ENCODE results near the gene TSHZ1.
A peak's percentile ranks its signal among the peaks of the same experiment; 100 is the strongest.
"Not testable (repeated sequence)": the region's sequence is repeated elsewhere in the genome, so short reads cannot be mapped to it uniquely, and the experiment has no call there.

TSHZ1 gene

DNA sequence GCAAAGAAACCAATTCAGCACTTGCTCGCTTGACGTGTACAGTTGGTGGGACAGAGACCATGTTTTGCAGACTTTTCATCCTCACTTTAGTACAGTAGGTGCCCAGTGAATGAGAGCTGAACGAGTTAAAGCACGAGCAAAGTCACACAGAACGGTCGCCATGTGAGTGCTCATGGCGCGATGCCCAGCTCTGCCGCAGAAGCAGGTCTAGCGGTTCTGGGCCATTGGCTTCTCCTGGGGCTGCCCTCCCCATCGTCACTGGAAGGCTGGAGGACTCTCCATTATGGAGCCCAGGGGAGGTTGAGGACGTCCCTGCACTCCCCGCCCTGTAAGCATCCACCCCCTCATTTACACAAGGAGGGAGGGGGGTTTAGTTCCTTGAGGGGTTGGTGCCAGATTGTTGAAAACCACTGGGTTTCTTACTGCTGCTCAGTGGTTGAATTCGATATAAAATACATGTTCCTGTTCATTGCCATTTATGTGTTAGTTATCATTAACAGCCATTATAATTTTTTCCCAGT is 26.6 kb upstream of the TSHZ1 start:
- DNase-seq: no peak

DNA sequence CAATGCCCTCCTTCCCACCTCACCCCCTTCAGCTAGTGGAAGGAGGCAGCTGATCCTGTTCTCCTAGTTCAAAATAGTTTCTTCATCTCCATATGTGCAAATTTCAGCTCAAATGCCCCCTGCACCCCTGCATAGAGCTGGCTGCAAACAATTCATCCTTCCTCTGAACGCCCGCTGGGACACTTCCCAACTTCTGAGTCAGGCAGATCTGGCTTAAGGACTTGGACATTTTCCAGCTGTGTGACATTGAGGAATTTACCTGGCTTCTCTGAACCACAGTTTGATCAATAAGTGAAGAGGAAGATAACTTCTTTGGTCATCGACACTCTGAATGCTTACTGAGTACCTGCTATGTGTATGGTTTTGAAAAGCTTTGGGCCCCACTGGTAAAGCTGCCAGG is 25.1 kb upstream of the TSHZ1 start:
- no peak for DNase-seq

DNA sequence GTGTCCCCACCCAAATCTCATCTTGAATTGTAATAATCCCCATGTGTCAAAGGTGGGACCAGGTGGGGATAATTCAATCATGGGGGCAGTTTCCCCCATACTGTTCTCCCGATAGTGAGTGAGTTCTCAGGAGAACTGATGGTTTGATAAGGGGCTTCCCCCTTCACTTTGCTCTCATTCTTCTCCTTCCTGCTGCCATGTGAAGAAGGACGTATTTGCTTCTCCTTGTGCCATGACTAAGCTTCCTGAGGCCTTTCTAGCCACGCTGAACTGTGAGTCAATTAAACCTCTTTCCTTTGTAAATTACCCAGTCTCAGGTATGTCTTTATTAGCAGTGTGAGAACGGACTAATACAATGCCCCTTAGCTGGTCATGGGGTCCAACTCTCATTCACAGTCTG is 22.9 kb upstream of the TSHZ1 start:
- not testable (repeated sequence) for DNase-seq

DNA sequence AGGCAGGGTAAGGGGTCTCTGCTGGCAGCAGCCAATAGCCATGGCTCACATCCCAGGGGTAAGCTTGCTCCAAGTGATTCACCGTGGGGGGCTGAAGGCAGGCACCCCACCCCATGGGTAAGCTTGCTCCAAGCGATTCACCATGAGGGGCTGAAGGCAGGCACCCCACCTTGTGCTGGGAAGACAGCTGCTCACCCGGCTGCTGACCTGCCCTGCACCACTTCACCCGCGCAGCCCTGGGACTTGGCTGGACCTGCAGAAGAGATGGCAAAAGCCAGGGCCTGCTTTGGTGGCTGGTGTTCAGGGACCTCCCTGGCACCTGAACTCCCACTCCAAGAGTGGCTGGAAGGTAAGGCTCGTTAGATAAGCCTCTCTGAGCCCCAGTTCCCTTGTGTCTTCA is 20.9 kb upstream of the TSHZ1 start:
- no peak for DNase-seq

DNA sequence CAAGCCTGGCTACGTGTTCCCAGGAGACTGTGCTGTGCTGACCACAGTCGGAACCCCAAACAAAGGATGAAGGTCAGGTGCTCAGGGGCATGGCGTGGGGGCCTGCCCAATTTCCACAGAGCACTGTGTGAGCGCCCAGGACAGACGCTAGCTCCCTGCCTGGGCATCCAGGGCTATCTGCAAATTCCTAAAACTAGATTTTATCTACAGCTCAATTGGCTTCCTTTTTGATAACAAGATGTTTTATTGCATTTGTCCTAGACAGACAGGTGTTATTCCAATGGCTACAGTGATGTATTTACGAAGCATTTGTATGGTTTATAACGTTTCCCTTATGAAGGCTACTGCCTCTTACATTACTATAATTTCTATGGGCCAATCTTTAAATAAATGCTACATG is 17.7 kb upstream of the TSHZ1 start:
- no peak for DNase-seq

DNA sequence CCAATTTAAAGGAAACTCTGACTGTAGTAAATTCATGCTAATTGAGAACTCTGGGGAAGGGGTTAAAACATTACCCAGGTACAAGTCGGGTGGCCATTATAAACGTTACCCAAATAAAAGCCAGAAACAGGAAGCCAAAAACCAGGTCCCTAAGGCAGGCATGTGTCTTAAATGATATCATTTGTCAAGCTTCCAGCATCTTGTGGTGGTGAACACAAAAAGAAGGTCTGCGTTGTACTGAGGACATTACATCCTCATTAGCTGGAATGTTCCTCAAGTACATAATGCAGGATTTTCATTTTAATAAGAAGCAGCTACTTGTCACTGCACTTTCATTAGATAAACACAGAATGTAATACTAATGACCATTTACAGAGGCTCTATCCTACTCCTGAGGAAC is 12.6 kb upstream of the TSHZ1 start:
- DNase-seq: peak; percentile 52

DNA sequence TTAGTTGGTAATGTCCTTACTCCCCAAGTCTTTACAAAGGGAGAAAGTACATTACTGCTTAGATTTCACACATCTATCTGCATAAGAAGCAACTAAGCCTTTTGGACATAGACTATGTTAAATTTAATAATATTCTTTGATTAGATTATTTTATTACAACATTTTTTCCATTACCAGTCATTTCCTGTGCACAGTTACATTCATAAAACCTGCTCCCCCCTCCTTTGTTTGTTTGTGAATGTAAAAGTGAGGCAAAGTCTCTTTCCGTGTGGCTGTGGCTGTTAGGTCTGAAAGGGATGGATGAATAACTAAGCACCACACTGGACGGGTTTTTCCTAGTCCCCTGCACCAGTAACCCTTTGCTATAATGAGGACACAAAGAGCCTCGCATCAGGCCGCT is 11.3 kb upstream of the TSHZ1 start:
- DNase-seq: no peak

DNA sequence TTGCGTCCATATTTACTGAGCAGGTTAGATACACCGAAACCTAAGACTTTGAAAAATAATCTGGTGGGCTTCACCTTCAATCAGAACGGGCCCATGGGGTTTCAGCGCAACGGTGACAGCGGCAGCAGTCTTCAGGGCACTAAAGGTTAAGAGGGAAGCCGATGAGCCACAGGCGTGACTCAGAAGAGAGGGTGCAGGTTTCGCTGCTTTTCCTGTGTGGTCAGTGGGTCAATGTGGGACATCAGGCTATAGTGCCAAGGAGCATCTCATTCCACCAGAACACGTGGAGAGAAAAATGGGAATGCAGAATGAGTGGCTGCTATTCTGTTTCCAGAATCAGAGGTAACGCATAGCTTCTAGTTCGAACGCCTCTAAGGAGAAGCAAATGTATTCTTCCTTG is 10.5 kb upstream of the TSHZ1 start:
- no peak for DNase-seq

DNA sequence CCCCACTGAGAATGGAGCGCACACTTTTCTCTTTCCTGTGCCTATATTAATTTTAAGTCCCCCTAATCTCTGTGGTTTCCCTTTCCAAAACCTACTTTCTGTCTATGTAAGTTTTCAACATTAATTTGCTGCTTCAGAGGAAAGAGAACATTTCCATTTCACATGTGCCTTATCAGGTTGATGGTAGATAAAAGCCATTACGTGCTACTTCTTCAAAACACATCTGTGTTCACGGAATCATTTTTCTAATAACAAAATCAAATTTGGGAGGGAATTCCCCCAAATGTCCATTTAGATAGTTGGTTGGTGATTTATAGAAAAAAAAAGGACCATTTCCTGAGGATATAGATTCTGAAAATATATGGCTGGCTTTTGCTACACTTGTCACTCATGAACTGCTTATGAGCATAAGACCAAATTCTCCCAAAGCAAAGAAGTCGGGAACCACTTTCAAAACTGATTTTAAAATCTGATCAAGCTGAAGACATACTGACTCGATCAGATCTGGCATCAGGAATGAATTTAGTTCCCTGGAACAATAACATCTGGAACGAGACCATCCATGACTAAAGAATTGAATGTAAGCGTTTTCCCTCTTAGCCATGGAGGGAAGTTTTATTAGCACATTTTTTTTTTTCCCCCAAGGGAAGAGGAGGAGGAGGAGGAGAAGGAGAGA is 9.9 kb upstream of the TSHZ1 start:
- DNase-seq: peak; percentile 36

DNA sequence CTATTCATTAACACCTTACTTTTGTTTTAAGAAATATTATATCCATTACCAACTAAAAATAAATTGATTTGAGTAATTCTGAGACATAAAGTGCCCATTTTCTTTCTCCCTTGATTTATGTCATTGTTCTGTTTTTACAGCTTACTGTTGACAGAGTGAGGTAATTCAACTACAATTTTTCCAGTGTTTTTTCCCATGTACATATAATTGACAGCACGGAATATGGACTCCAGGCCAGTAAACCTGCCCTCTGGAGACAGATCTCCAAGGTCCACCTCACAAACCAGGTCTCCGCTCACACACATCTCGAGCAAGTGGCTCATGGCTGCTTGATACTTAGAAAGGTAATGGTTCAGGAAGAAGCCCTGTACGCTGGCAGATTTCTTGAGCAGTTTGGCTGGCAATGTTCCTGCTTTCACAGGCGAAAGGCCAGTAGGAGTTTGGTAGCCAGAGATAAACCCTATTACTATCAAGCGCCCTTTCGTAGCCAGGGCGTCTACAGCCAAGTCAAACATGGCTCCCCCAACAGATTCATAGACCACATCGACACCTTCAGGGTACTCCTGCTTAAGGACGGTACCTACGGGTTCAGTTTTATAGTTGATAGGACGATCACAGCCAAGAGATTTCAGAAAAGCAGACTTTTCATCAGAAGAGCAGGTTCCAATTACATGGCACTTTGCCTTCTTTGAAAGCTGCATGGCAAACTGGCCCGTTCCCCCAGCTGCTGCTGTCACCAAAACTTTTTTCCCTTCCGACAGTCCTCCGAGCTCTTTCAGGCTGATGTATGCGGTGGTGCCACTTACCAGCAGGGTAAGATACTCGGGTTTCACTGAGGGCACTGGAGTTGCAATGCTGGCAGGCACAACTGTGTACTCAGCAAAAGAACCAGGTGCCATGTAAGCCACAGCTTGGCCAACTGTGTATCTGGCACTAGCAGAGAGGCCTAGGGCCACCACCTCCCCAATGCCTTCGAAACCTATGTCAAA is 9.0 kb upstream of the TSHZ1 start:
- DNase-seq: no peak

DNA sequence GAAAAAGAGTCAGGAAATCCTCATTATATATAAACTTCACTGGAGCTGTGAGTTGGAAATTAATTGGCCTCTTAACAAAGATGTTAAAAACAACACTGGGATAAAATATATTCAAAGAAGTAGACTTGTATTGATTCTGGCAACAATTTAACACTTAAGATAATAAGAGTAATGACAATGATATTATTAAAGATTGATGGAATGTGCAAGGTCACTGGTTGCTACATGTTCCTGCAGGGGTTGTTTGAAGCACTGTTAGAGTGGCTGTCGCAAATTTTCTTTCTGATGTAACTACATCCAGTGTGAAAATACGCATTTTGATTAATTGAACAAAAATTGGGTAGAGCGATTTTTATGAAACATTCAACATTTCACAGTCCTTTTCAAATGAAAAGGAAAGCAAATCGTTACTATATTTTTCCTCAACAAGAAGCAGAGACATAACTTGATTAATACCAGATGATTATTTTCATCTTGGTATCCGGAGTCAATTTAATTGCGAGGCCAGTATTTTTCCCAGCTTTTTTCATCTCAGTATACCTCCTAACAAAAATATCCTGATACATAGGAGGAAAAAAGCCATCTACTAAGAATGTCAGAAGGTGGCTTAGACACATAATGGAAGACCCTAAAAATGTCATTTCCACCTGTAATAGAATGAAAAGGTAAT is 7.8 kb upstream of the TSHZ1 start:
- no peak for DNase-seq

DNA sequence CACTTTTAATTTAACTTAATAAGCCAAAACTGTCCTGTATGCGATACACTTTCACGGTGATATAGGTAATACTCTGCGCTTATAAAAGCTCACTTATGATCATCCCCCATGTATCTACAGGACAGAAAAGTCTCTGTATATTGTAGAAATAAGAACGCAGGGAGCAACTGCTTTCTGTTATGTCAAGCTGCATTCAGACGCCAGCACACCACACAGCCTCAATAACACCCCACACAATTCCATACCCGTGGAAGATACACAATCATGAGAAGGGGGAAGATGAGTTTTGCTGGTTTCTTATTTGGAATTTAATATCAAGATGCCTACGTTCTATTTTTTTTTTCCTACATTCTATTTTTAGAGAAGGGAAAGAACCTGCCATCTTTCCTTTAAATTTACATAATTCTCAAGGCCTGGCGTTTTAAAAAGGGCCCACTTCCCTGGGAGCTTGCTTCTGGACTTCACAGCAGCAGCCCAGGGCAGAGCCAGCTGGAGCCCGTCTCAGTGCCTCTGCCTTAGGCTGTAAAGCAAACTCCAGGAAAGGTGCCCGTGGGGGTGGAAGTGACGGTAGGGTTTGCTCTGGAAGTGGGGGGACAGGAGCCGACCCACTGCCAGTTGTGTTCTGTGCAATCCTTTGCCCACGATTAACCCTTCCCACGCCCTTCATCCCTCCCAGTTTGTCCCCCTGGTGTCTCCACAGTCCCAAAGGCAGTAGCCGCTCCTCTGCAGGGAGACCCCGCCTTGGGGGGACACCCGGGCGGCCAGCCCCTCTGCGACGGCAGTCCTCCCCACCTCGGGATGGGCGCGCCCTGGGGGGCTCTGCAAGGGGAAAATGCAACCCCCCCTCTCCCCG is 7.0 kb upstream of the TSHZ1 start:
- no peak for DNase-seq

DNA sequence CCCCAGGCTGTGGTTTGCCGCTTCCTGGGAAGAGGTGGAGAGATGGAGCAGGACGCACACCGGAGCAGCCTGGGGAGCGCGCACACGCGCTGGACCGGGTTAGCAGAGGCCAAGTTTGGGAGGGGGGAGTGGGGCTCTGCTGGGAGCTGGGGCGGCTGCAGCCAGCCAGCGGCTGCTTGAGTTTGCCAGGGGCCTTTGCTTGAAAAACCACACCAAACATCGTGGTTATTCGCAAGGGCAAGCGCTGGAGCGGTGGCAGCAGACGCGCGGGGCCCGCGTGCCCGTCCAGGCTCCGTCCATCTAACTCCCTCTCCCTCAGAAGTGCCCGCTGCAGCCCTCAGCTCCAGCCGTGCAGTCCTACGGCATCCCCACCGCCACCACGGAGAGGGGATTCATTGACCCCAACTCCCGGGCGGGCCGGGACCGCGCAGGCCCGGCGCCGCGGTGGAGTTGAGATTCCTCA is 6.3 kb upstream of the TSHZ1 start:
- no peak for DNase-seq

DNA sequence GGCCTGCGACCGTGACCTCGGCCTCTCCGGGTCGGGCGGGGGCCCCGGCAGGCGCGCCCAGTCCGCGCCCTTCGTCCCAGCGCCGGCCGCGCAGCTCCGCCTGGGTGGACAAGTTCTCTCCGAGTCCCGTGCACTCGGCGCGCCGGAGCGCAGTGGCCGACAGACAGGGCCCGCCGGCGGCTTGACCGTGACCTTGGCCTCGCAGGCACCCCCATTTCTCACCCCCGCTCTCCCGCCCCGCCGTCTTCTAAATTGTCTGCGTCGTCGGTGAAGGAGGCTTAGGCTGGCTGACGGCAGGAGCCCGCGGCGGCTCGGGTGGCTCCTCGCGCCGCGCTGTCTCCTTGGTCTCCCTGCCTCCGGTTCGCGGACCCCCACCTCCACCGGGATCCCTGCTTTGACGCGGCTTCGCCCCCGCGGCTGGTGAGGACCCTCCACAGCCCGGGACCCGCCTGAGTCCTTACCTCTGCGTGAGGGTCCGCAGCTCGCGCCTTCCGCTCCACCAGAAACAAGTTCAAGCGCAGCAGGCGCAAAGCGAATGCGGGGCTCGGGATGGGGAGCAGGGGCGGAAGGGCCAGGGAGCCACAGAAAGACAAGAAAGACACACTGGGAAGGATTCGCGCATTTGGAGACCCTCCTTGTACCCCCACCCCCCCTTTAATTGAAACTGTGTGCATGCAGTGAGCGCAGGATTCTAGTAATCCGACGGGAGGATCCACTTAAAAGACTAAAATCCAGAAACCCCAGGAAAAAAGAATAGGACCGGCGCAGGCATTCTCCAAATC is 5.7 kb upstream of the TSHZ1 start:
- no peak for DNase-seq

DNA sequence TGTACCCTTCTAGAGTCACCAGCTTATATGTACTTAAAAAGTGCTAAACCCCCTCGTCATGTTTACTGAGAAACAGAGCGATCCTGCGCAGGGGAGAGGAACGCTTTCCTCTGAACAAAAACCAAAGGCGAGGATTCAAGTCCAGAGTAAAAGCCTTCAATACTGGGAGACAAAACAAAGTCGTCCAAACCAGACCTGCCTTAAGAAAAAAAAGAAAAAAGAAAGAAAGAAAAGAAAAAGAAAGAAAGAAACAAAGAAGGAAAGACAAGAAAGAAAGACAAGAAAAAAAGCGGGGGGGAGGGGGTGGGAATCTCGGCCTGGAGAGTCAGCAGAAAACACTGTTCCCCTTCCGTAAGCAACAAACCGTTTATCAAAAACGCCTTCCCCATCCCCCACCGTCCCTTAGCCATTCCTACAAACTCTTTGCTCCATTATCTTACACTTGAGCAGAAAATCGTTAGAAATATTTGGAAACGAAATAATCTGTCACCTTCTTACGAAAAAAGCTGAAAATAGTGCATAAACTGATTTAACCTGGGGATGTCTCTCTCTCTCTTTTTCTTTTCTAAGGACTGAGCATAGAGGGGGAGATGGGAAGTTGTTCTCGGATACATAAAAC is 5.0 kb upstream of the TSHZ1 start:
- no peak for DNase-seq

DNA sequence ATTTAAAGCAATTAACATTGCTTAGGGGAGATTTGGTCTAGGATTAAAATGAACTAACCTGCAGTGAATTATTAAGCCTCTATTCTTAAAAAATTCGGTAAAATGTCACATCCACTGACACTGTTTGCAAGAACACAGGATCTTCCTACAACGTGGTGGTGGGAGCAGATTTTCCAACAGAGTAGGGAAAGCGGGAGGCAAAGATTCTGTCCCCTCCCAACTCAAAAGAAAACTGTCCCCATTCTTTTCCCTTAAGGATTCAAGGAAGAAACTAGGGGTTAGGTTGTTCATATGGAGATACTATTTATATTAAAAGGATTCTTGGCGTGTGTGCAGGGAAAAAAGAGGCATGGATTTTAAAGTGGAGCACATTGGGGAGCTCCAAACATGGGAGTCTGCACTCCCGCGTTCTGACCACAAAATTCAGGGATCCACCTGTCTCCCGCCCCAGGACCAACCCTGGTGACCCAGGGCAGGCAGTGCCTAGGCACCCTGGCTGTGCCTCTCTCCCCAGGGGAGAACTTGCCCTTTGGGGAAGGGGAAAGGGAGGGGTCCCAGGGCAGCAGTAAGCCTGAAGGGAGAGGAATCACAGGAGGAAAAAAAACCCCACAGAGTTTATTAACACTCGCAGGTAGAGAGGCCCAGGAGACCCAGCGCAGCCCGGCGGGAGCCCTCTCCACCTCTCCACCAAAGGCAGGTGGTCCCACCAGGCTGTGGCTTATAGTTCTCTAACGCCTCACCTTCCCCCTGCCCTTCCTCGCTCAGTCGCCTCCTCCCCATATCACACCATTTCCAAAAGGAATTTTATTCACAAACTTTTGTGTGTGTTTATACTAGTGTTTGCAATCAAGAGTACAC is 3.9 kb upstream of the TSHZ1 start:
- DNase-seq: no peak

DNA sequence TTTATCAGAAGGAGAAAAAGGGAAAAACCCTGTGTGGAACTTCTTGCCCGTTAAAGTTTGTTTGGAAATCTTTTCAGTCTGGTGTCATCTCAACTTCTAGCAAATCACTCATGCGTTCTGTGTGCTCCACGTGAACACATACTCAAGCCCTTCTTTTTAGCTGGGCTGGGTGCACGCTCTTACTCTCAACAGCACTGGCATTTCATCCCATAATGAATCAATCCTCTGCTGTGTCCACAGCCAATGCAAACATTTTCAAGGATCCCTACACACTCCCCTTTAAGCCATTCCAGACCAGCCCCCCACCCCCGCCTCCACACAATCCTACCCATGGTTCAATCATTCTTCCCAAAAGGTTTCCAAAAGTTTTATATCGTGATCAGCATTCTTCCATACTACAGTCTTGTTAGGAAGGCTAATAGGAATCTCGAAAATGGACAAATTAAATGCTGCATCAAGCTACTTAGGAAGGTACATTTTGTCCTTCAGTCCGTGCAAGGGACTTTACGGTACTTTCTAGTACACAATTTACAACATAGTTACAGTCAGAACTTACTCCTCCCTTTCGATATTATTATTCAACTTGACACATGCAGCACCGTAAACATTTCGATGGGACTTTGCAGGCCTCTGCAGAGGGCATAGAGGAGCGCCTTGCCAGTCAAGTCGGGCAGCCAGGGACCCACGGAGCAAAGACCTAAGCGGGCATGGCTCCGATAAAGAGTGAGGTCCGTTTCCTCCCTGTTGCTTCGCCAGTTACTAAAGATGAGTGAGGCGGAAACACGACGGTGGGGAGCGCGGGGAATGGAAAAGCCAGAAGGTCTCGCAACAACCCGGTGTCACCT is 3.1 kb upstream of the TSHZ1 start:
- peak; percentile 48 for DNase-seq

DNA sequence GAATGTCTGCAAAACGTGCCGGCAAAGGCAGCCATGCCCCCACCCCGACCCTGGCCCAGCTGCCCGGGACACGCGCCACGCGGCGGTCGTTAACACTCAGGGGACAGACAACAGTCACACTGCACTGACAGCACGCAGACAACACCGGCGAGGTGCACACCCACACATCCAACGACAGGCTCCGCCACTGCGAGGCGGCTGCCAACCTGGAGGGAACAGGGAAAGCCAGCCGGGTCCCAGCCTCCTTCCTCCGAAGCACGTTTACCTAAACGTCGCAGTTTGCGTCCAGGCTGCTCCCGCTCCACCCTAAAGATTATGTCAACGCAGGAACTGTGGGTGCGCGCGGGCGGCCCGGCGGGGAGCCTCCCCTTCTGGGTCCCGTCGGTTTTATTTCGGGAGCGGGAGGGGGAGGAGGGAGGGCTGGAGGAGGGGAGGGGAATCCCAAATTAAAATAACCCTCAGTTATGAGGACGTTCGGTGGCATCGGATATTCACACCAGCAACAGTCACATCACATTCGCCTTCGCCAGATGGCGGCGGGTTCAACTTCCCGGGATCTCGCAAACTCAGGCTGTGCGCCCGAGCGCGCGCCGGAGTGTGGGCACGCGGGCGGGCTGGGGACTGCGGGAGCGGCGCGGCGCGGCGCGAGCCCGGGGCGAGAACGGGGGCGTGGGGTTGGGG is 2.3 kb upstream of the TSHZ1 start:
- DNase-seq: peak; percentile 52
